ENCODE data around the gene CFAP119.

CFAP119 gene

DNA sequence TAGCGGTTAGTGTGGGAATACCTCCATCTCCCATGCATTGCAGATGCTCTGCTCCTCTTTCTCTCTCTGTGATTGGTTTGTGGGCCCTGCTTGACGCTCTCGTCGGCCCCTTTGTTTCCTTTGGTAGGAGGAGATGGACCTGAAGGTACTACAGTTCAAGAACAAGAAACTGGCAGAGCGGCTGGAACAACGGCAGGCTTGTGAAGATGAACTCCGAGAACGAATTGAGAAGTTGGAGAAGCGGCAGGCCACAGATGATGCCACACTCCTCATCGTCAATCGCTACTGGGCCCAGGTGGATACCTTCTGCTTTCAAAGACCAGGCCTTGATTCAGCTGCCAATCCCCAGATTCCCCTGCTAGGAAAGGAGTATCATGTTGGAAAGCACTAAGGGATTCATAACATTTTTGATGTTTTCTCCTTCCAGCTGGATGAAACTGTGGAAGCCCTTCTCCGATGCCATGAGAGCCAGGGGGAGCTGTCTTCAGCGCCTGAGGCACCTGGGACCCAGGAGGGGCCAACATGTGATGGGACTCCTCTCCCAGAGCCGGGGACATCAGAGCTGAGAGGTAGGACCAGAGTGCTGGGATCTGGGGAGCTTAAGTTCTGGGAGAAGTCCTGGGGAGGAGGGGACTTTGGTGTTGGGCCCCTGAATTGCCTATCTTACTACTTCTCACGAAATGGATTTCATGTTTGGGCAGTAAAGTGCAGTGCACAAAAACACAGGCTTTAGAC, 1.3 kb upstream of the CFAP119 start:
- peak overlapping the region; percentile 94 for H3K4me3 ChIP-seq (ENCODE audit: control insufficient read depth, low read depth, low read length)
- TF ChIP-seq, protein P1, sequence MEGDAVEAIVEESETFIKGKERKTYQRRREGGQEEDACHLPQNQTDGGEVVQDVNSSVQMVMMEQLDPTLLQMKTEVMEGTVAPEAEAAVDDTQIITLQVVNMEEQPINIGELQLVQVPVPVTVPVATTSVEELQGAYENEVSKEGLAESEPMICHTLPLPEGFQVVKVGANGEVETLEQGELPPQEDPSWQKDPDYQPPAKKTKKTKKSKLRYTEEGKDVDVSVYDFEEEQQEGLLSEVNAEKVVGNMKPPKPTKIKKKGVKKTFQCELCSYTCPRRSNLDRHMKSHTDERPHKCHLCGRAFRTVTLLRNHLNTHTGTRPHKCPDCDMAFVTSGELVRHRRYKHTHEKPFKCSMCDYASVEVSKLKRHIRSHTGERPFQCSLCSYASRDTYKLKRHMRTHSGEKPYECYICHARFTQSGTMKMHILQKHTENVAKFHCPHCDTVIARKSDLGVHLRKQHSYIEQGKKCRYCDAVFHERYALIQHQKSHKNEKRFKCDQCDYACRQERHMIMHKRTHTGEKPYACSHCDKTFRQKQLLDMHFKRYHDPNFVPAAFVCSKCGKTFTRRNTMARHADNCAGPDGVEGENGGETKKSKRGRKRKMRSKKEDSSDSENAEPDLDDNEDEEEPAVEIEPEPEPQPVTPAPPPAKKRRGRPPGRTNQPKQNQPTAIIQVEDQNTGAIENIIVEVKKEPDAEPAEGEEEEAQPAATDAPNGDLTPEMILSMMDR (IDR thresholded peaks at IDR 0.05; ENCODE audit: control insufficient read depth, insufficient read depth, low read depth, low read length, missing control alignments), result no peak
- DNase-seq (ENCODE audit: low read depth), result no peak

DNA sequence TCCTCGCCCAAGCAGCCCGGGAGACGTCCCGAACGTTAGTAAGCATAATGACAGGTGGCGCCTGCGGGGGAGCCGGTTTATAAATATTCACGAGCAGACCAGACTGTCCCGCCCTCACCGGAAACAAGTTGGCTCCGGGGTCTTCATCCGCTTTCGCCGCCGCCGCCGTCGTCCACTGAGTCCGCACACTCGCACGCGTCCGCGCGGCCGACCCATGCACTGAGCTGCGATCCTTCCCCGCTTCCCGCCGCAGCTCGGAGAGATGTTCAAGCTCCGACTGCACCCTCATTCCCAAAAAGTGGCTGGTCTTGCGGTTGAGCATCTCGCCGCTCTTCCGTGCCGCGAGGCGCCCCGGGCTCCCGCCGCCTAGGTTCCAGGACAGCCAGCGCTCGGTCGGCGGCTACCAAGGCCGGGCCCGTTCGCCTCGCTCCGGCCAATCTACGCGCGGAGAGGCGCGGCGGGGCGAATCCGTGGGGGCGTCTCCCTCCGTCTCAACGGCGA, 385 bp downstream of the CFAP119 start:
- peak overlapping the region; percentile 94 for H3K4me3 ChIP-seq (ENCODE audit: control insufficient read depth, low read depth, low read length)
- no peak for DNase-seq (ENCODE audit: low read depth)
- TF ChIP-seq, protein P1 (IDR thresholded peaks at IDR 0.05; ENCODE audit: control insufficient read depth, insufficient read depth, low read depth, low read length, missing control alignments), result no peak

DNA sequence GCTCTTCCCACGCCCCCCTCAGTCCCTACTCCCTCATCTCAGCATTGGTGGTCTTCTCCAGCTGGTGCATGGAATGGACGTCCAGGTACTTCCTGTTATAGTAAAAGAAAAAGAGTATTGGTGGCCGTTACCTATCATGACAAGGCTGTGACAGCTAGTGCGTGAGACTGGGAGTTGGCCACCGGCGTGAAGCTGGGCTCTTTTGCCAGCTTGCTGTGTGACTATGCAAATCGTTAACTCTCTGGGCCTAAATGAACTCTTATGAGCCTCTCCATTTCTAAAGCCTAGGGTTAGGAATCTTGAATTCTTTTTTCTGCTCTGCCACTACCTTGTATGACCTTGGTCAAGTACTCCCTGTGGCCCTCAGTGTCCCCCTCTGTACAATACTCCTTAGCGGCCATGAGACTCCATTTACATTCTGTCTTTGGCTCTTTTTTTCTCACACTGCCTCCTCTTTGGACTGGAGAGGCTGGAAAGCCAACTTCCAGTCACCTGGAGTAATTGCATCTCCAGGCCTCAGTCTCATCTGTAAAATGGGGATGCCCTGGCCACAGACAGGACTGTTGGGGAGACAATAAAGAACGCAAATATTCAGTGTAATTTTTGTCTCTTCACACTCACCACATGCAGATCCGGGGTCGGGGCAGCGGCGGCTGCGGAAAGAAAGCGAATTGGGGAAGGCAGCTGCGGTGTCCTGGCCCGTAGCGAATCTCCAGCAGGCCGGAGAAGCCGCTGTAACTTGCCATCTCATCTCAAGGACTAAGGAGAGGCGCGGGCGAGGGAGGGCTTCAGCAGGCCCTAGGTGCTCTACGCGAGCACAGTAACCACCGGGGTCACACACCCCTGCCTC, 1.1 kb downstream of the CFAP119 start:
- no peak for DNase-seq (ENCODE audit: low read depth)
- peak overlapping the region; percentile 94 for H3K4me3 ChIP-seq (ENCODE audit: control insufficient read depth, low read depth, low read length)
- TF ChIP-seq, protein P1 (IDR thresholded peaks at IDR 0.05; ENCODE audit: control insufficient read depth, insufficient read depth, low read depth, low read length, missing control alignments), result no peak

DNA sequence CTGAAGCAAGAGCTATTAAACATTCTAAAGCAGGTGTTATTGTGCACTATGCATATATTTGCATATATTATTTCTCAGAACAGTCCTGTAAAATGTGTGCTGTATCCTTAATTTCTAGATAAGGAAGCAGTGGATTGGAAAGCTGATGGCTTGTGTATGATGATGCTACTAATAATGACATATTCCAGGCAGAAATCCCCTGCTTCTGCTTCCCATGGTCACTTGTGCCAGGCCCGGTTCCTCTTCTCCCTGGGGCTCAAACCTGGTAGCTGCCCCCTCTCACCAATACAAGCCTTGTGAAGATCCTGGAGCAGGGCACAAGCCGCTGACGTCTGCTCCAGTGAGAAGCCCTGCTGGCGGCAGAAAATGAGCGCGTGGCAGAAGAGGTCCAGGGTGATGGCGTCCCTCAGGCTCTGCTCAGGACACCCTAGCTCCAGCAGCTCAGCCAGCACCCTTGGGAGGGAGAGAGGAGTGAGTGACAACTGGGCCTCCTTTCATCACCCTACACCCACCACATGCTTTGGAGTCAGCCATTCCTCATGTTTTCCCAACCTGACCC, 1.8 kb downstream of the CFAP119 start:
- H3K4me3 ChIP-seq (ENCODE audit: control insufficient read depth, low read depth, low read length), result no peak overlapping the region
- no peak for DNase-seq (ENCODE audit: low read depth)
- TF ChIP-seq, protein P1 (IDR thresholded peaks at IDR 0.05; ENCODE audit: control insufficient read depth, insufficient read depth, low read depth, low read length, missing control alignments), result no peak

DNA sequence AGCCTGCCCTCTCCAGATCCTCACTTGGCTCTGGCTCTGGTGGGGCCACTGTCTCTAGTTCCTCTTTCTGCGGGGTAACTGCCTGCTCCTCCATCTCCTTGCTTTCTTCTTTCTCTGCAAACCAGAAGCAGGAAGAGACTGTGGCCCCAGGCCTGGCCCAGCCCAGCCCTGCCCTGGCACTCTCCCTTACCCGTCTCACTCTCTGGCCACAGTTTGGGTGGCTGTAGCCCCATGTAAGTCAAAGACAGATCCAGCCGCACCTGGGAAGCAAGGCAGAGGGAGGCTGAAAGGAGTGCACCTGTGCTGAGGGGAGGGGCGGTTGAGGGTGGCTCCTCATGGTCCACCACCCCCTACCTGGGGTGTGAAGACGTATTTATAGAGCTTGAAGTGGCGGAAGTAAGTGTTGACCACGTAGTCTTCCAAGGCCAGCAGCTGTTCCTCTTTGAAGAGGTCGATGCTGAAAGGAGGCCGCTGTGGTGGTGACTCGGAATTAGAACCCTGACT, 2.8 kb downstream of the CFAP119 start:
- TF ChIP-seq, protein P1 (IDR thresholded peaks at IDR 0.05; ENCODE audit: control insufficient read depth, insufficient read depth, low read depth, low read length, missing control alignments), result no peak
- no peak overlapping the region for H3K4me3 ChIP-seq (ENCODE audit: control insufficient read depth, low read depth, low read length)
- DNase-seq (ENCODE audit: low read depth), result no peak

DNA sequence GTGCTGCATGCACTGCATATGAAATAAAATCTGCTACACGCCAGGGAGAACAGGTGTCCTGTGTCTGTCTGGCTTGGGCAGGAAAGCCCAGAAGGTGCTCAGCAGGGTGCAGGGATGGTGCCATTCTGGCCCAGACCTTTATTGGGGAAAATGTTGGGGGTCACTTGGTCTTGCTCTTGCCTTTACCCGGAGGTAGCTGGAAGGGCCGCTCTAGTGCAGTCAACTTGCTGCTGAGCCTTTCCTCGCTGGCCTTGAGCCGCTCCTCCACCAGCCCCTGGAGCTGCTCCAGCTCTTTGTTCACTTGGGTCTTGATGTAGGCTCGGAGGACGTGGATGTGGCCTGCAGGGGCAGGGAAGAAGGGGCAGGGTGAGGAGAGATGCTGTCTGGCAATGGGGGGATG, 4.5 kb downstream of the CFAP119 start:
- H3K4me3 ChIP-seq (ENCODE audit: control insufficient read depth, low read depth, low read length), result no peak overlapping the region
- DNase-seq (ENCODE audit: low read depth), result no peak
- TF ChIP-seq, protein P1 (IDR thresholded peaks at IDR 0.05; ENCODE audit: control insufficient read depth, insufficient read depth, low read depth, low read length, missing control alignments), result no peak

Measured in AG09309 (cell line).